RWPE1 (cell line): ENCODE data around the gene B3GAT1.
"Not testable (repeated sequence)": the region's sequence is repeated elsewhere in the genome, so short reads cannot be mapped to it uniquely, and the experiment has no call there.

Source experiments
- CTCF ChIA-PET: fragments of 350-600 bp; sonication (Branson Sonifier 250); formaldehyde crosslinking; extraction: SDS; loops from one replicate; lab custom pipeline; 2021; lab: Yijun Ruan, JAX
- POLR2A ChIA-PET: fragments of 400-600 bp; formaldehyde crosslinking; extraction: SDS; loops from one replicate; lab custom pipeline; 2020; ENCODE audit warnings: antibody characterized with exemption; ENCODE audit not compliant: low non-redundant PET; lab: Yijun Ruan, JAX
- DNase-seq: peaks from one replicate; pipeline ENCODE4 v3.0.0; 2012; ENCODE audit warnings: low spot score
- H3K27ac ChIP-seq: fragments of 450-650 bp; 2 replicates; pipeline ENCODE4 v1.5.1; 2017
- CTCF ChIP-seq: fragments of 450-650 bp; conservative IDR thresholded peaks from 2 replicates; pipeline ENCODE4 v1.5.1; 2017; ENCODE audit warnings: low read depth, mild to moderate bottlenecking

B3GAT1 gene

GRCh38 chr11:134412203-134413042, at the start of gene B3GAT1:
Gene B3GAT1, minus strand, starts transcription at chr11:134412242. Its CDS starts 24,583 bp downstream, at chr11:134387659.
- CTCF ChIA-PET = no interaction called here
- no peak for DNase-seq
- no peak for TF ChIP-seq CTCF
- H3K27ac ChIP-seq = no peak within 1 kb of the TSS
- POLR2A ChIA-PET = no interaction called here

- no peak overlapping the region for H3K27ac ChIP-seq
- TF ChIP-seq CTCF = no peak
- ChIA-PET POLR2A (no interaction called here), CTCF (no interaction called here)
- no peak for DNase-seq
Measured at GRCh38 chr11:134461621-134462020, 49.6 kb upstream of the B3GAT1 start.

GRCh38 chr11:134460881-134461280, 48.8 kb upstream of the B3GAT1 start:
- POLR2A ChIA-PET = no interaction called here
- no peak for TF ChIP-seq CTCF
- H3K27ac ChIP-seq = no peak overlapping the region
- CTCF ChIA-PET = interaction anchor here (0.9 kb wide), 1 partner anchor 91 kb away, joined by 3 read pairs; no protein-coding TSS in a partner anchor
- DNase-seq = no peak

GRCh38 chr11:134460062-134460561, 48.1 kb upstream of the B3GAT1 start:
- ChIA-PET CTCF (no interaction called here), POLR2A (no interaction called here)
- no peak for TF ChIP-seq CTCF

GRCh38 chr11:134459246-134460061, 47.4 kb upstream of the B3GAT1 start:
- ChIA-PET POLR2A (no interaction called here), CTCF (no interaction called here)
- DNase-seq = no peak
- no peak for TF ChIP-seq CTCF
- H3K27ac ChIP-seq = no peak overlapping the region

More at GRCh38 chr11:134460062-134460561, 48.1 kb upstream of the B3GAT1 start:
- DNase-seq = no peak
- no peak overlapping the region for H3K27ac ChIP-seq

GRCh38 chr11:134457411-134458007, 45.5 kb upstream of the B3GAT1 start:
- POLR2A ChIA-PET, DNase-seq, H3K27ac ChIP-seq, CTCF ChIA-PET: not testable (repeated sequence)
